Coronary artery (tissue), 2 donors: Measurements from ENCODE around the gene NEAT1.

ENCODE experiments used
- DNase-seq: peaks from one replicate; pipeline ENCODE4 v3.0.0-alpha.2; 2017; ENCODE audit warnings: low spot score
- H3K27ac ChIP-seq, 2 donors: fragments of 200-600 bp; sonication (generic); one replicate each; pipeline ENCODE4 v1.5.1; 2016 to 2019
- H3K4me3 ChIP-seq: fragments of 200-600 bp; sonication (generic); 2 replicates; pipeline ENCODE4 v1.5.1; 2016; ENCODE audit warnings: mild to moderate bottlenecking, moderate library complexity
- CTCF ChIP-seq: fragments of 200-600 bp; sonication (generic); IDR thresholded peaks from one replicate; pipeline ENCODE4 v1.5.1; 2019; ENCODE audit warnings: antibody characterized with exemption

The NEAT1 gene

GRCh38 chr11:65422633-65423515 lies at the start of gene NEAT1:
Gene NEAT1, plus strand, starts transcription at chr11:65422798.
- Histone ChIP-seq H3K27ac (peak within 1 kb of the TSS; percentile 99 to 100), H3K4me3 (peak within 1 kb of the TSS; percentile 90)
- TF ChIP-seq CTCF = no peak
- peak; percentile 99 for DNase-seq

- H3K4me3 ChIP-seq = no peak overlapping the region
- no peak overlapping the region for H3K27ac ChIP-seq
- TF ChIP-seq CTCF = no peak
- DNase-seq = no peak
Measured at GRCh38 chr11:65373839-65374580, 48.6 kb upstream of the NEAT1 start.

- Histone ChIP-seq H3K27ac (no peak overlapping the region), H3K4me3 (no peak overlapping the region)
- no peak for DNase-seq
- no peak for TF ChIP-seq CTCF
Measured at GRCh38 chr11:65375012-65375411, 47.6 kb upstream of the NEAT1 start.

- TF ChIP-seq CTCF = no peak
- DNase-seq = no peak
- no peak overlapping the region for H3K4me3 ChIP-seq
- no peak overlapping the region for H3K27ac ChIP-seq
Measured at GRCh38 chr11:65376138-65376713, 46.4 kb upstream of the NEAT1 start.

- DNase-seq = no peak
- no peak overlapping the region for H3K27ac ChIP-seq
- no peak overlapping the region for H3K4me3 ChIP-seq
- TF ChIP-seq CTCF = no peak
Measured at GRCh38 chr11:65377036-65377435, 45.6 kb upstream of the NEAT1 start.

- TF ChIP-seq CTCF = no peak
- Histone ChIP-seq H3K27ac (no peak overlapping the region), H3K4me3 (no peak overlapping the region)
- DNase-seq = no peak
Measured at GRCh38 chr11:65377777-65378176, 44.8 kb upstream of the NEAT1 start.
